ENCODE measurements around the gene IGF2.

The IGF2 gene

DNA sequence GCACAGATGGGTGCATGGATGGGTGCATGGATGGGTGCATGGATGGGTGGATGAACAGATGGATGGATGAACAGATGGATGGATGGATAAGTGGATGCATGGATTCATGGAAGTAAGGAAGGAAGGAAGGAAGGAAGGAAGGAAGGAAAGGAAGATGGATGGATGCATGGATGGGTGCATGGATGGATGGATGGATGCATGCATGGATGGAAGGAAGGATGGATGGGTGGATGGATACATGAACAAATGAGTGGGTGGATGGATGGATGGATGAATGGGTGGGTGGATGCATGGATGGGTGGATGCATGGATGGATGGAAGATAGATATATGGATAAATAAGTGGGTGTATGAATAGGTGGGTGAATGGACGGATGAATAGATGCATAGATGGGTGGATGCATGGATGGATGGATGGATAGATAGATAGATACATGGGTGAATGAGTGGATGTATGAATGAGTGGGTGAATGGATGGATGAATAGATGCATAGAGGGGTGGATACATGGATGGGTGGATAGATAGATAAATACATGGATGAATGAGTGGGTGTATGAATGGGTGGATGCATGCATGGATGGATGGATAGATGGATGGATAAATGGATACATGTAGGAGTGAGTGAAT lies 32.5 kb downstream of the IGF2 start:
- TF ChIP-seq, protein P1, sequence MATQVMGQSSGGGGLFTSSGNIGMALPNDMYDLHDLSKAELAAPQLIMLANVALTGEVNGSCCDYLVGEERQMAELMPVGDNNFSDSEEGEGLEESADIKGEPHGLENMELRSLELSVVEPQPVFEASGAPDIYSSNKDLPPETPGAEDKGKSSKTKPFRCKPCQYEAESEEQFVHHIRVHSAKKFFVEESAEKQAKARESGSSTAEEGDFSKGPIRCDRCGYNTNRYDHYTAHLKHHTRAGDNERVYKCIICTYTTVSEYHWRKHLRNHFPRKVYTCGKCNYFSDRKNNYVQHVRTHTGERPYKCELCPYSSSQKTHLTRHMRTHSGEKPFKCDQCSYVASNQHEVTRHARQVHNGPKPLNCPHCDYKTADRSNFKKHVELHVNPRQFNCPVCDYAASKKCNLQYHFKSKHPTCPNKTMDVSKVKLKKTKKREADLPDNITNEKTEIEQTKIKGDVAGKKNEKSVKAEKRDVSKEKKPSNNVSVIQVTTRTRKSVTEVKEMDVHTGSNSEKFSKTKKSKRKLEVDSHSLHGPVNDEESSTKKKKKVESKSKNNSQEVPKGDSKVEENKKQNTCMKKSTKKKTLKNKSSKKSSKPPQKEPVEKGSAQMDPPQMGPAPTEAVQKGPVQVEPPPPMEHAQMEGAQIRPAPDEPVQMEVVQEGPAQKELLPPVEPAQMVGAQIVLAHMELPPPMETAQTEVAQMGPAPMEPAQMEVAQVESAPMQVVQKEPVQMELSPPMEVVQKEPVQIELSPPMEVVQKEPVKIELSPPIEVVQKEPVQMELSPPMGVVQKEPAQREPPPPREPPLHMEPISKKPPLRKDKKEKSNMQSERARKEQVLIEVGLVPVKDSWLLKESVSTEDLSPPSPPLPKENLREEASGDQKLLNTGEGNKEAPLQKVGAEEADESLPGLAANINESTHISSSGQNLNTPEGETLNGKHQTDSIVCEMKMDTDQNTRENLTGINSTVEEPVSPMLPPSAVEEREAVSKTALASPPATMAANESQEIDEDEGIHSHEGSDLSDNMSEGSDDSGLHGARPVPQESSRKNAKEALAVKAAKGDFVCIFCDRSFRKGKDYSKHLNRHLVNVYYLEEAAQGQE (IDR thresholded peaks at IDR 0.05; ENCODE audit: low read depth) = no peak
- TF ChIP-seq TAF1 (IDR thresholded peaks at IDR 0.05; ENCODE audit: low read depth) (no peak), RAD21 (IDR thresholded peaks at IDR 0.05; ENCODE audit: low read depth) (no peak), FOXM1 (IDR thresholded peaks at IDR 0.05; ENCODE audit: borderline replicate concordance, low read depth) (no peak), EGR1 (IDR thresholded peaks at IDR 0.05) (no peak), ZBTB7A (IDR thresholded peaks at IDR 0.05; ENCODE audit: low read depth) (no peak), EP300 (IDR thresholded peaks at IDR 0.05; ENCODE audit: borderline replicate concordance) (no peak), CEBPB (IDR thresholded peaks at IDR 0.05) (no peak), CREB1 (IDR thresholded peaks at IDR 0.05; ENCODE audit: low read depth) (no peak)
- TF ChIP-seq, protein P2, sequence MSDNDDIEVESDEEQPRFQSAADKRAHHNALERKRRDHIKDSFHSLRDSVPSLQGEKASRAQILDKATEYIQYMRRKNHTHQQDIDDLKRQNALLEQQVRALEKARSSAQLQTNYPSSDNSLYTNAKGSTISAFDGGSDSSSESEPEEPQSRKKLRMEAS (IDR thresholded peaks at IDR 0.05) = no peak

DNA sequence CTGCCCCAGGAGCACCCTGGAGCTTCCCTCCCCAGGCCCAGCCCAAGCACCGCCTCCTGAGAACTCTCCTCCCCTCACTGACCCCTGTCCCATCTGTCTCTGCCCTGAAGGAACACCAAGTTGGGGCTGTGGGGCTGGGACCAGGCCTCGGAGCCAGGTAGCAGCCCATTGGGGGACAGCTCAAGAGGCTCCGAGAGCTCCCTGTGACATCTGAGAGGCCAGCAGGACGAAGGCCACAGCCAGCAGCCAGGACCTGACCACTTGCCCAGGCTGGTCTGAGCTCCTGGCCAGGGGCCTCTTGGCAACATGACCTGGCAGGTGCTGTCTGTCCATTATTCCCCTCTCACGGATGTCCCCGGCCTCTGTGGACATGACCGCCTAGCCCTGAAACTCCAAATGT lies 33.7 kb downstream of the IGF2 start:
- no peak for TF ChIP-seq NFIC (IDR thresholded peaks at IDR 0.05)
- TF ChIP-seq RAD21 (IDR thresholded peaks at IDR 0.05; ENCODE audit: low read depth) = no peak
- TF ChIP-seq FOXM1 (IDR thresholded peaks at IDR 0.05; ENCODE audit: borderline replicate concordance, low read depth) = no peak
- no peak for TF ChIP-seq EP300 (IDR thresholded peaks at IDR 0.05; ENCODE audit: borderline replicate concordance)
- no peak for TF ChIP-seq TEAD4 (IDR thresholded peaks at IDR 0.05)
- TF ChIP-seq, protein P3, sequence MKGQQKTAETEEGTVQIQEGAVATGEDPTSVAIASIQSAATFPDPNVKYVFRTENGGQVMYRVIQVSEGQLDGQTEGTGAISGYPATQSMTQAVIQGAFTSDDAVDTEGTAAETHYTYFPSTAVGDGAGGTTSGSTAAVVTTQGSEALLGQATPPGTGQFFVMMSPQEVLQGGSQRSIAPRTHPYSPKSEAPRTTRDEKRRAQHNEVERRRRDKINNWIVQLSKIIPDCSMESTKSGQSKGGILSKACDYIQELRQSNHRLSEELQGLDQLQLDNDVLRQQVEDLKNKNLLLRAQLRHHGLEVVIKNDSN (IDR thresholded peaks at IDR 0.05) = no peak
- no peak for TF ChIP-seq EGR1 (IDR thresholded peaks at IDR 0.05)
- TF ChIP-seq, protein P1 (IDR thresholded peaks at IDR 0.05; ENCODE audit: low read depth) = no peak
- no peak for TF ChIP-seq ZBTB7A (IDR thresholded peaks at IDR 0.05; ENCODE audit: low read depth)
- TF ChIP-seq, protein P2 (IDR thresholded peaks at IDR 0.05) = no peak
- no peak for TF ChIP-seq CEBPB (IDR thresholded peaks at IDR 0.05)
- TF ChIP-seq TAF1 (IDR thresholded peaks at IDR 0.05; ENCODE audit: low read depth) = no peak
- no peak for TF ChIP-seq CREB1 (IDR thresholded peaks at IDR 0.05; ENCODE audit: low read depth)
- TF ChIP-seq TCF12 (IDR thresholded peaks at IDR 0.05; ENCODE audit: low read depth) = no peak
- no peak for TF ChIP-seq YY1 (IDR thresholded peaks at IDR 0.05; ENCODE audit: low read depth)

DNA sequence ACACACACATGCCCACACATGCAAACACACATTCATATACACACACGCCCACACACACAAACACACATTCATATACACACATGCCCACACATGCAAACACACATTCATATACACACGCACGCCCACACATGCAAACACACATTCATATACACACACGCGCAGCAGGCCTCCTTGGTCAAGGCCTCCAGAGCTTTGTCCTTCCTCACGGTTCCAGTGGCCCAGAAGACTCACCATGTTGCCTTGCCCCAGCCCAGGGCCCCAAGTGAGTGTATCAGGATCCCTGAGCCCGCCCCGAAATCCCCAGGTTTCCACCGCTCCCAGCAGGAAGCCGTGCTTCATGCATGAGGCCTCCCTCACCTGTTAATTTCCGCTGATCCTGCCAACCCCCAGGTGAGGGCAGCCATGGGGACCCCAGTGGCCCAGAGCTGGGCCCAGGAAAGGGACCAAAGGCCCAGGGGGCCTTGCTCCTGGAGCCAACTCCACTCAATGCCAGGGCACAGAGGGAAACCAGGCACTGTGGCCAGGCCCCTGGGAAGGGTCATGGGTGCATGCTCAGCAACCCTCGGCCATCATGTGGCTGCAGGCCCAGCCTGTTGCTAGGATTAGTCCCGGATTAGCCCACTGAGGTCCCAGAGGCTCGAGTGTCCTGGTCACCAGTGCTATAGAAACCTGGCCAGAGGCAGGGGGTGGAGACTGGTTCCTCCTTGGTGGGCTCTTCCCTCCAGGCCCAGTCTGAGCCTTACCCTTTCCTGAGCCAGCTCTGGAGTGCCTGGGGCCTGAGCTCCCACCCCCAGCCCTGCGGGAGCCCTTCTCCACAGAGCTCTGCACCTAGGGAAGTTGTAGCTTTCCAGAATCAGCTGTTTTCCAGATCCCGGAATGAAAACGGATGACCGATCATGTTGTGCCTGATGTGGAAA lies 34.4 kb downstream of the IGF2 start:
- TF ChIP-seq YY1 (IDR thresholded peaks at IDR 0.05; ENCODE audit: low read depth) (no peak), NFIC (IDR thresholded peaks at IDR 0.05) (no peak), TAF1 (IDR thresholded peaks at IDR 0.05; ENCODE audit: low read depth) (no peak), FOXM1 (IDR thresholded peaks at IDR 0.05; ENCODE audit: borderline replicate concordance, low read depth) (no peak), CREB1 (IDR thresholded peaks at IDR 0.05; ENCODE audit: low read depth) (no peak), TEAD4 (IDR thresholded peaks at IDR 0.05) (no peak), TCF12 (IDR thresholded peaks at IDR 0.05; ENCODE audit: low read depth) (no peak), EP300 (IDR thresholded peaks at IDR 0.05; ENCODE audit: borderline replicate concordance) (no peak)
- TF ChIP-seq, protein P1 (IDR thresholded peaks at IDR 0.05; ENCODE audit: low read depth) = no peak
